Osteocyte (in vitro differentiated cells): ENCODE measurements around the gene TMEM63A. TPM values are rescaled to one million over a fixed set of nuclear protein-coding genes. Genes with fewer than 3 reads are reported as not detected.

Experiments
- DNase-seq: peaks from one replicate; pipeline ENCODE4 v3.0.0; 2021; ENCODE audit warnings: mixed read lengths; ENCODE audit not compliant: unreplicated experiment; ENCODE audit errors: extremely low spot score
- H3K27ac Mint-ChIP-seq: one replicate; pipeline ENCODE4 v1.8.0; 2021; ENCODE audit warnings: mild to moderate bottlenecking, mixed read lengths; ENCODE audit not compliant: unreplicated experiment
- H3K27me3 Mint-ChIP-seq: one replicate; pipeline ENCODE4 v1.8.0; 2021; ENCODE audit warnings: mixed read lengths; ENCODE audit not compliant: unreplicated experiment
- H3K36me3 Mint-ChIP-seq: one replicate; pipeline ENCODE4 v1.8.0; 2021; ENCODE audit warnings: mixed read lengths; ENCODE audit not compliant: unreplicated experiment
- H3K4me1 Mint-ChIP-seq: one replicate; pipeline ENCODE4 v1.8.0; 2021; ENCODE audit warnings: mixed read lengths; ENCODE audit not compliant: unreplicated experiment
- H3K4me3 Mint-ChIP-seq: one replicate; pipeline ENCODE4 v1.8.0; 2021; ENCODE audit warnings: mild to moderate bottlenecking, moderate library complexity, mixed read lengths; ENCODE audit not compliant: unreplicated experiment
- H3K9me3 Mint-ChIP-seq: one replicate; pipeline ENCODE4 v1.8.0; 2021; ENCODE audit warnings: mixed read lengths; ENCODE audit not compliant: unreplicated experiment
- total RNA-seq: library from RNA; stranded (reverse); gene quantifications from 2 replicates; pipeline ENCODE4 v1.2.1, GENCODE V29; 2021
- TF ChIP-seq, protein P1 (sequence below): fragments of 200-600 bp; sonication (generic); IDR thresholded peaks from 2 replicates; pipeline ENCODE4 v1.5.0; 2021; ENCODE audit warnings: antibody characterized with exemption, mild to moderate bottlenecking, moderate library complexity

Gene TMEM63A
- total RNA-seq, 1 donor from 2014 or later = 54.8 TPM

DNA sequence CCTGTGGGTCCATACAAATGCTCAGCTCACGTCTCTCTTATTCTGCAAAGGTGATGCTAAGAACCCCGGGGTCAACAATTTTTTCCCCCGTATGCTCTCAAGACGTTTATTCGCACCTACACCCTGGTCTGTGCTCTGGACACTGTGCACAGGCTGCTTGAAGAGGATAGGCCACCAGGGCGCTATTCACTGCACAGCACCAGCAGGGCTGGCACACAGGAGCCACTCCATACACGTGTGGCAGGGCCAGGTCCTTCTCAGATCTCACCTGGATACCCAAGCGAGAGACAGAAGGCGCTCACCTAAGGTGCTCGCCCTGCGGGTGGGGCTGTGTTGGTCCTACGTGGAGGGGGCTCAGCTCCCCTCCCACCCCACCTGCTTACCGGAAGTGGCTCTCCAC, 16.7 kb downstream of the TMEM63A start:
- no peaks in the 10 kb centered on the region for H3K9me3 Mint-ChIP-seq
- no peaks in the 10 kb centered on the region for H3K27me3 Mint-ChIP-seq
- H3K4me1 Mint-ChIP-seq = peaks cover 15% of the 10 kb centered on the region
- no peak overlapping the region for H3K27ac Mint-ChIP-seq
- H3K36me3 Mint-ChIP-seq = peaks cover 28% of the 10 kb centered on the region
- TF ChIP-seq, protein P1, sequence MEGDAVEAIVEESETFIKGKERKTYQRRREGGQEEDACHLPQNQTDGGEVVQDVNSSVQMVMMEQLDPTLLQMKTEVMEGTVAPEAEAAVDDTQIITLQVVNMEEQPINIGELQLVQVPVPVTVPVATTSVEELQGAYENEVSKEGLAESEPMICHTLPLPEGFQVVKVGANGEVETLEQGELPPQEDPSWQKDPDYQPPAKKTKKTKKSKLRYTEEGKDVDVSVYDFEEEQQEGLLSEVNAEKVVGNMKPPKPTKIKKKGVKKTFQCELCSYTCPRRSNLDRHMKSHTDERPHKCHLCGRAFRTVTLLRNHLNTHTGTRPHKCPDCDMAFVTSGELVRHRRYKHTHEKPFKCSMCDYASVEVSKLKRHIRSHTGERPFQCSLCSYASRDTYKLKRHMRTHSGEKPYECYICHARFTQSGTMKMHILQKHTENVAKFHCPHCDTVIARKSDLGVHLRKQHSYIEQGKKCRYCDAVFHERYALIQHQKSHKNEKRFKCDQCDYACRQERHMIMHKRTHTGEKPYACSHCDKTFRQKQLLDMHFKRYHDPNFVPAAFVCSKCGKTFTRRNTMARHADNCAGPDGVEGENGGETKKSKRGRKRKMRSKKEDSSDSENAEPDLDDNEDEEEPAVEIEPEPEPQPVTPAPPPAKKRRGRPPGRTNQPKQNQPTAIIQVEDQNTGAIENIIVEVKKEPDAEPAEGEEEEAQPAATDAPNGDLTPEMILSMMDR = no peak
- DNase-seq = no peak
- no peak overlapping the region for H3K4me3 Mint-ChIP-seq

DNA sequence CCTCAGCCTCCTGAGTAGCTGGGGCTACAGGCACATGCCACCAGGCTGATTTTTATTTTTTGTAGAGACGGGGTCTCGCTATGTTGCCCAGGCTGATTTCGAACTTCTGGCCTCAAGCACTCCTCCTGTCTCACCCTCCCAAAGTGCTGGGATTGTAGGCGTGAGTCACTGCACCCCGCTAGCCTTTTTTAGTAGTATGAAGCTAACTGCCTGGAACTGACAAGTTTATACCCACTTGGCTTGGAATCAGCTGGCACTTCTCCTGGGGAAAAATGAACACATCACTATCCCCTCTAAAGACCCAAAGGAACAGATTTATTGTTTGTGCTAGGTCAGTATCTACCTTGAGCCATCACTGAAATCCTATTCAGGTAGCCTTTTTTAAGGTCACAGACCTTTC, 19.0 kb downstream of the TMEM63A start:
- H3K27ac Mint-ChIP-seq = no peak overlapping the region
- peaks cover 27% of the 10 kb centered on the region for H3K36me3 Mint-ChIP-seq
- H3K9me3 Mint-ChIP-seq = no peaks in the 10 kb centered on the region
- no peaks in the 10 kb centered on the region for H3K27me3 Mint-ChIP-seq
- H3K4me1 Mint-ChIP-seq = peaks cover 15% of the 10 kb centered on the region
- H3K4me3 Mint-ChIP-seq = no peak overlapping the region
- TF ChIP-seq, protein P1 = no peak
- no peak for DNase-seq

DNA sequence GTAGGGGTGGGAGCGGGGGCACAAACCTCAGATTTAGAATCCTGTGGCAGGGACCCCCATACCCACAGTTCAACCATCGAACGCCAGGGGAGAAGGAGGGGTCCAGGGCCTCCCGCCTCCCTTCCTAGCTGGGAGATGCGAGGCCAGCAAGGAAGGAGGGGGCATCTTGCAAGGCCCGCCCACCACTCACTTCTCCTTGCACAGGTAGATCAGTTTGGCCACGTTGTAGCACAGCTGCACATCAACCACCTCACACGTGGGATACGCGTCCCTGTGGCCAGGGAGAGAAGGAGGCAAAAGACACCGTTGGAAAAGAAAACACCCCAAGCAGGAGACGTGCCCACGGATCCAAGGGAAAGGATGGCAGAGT, 19.6 kb downstream of the TMEM63A start:
- Mint-ChIP-seq H3K27ac (no peak overlapping the region), H3K4me3 (no peak overlapping the region), H3K9me3 (no peaks in the 10 kb centered on the region), H3K27me3 (no peaks in the 10 kb centered on the region), H3K36me3 (peaks cover 27% of the 10 kb centered on the region), H3K4me1 (peaks cover 15% of the 10 kb centered on the region)
- no peak for DNase-seq
- TF ChIP-seq, protein P1 = no peak

DNA sequence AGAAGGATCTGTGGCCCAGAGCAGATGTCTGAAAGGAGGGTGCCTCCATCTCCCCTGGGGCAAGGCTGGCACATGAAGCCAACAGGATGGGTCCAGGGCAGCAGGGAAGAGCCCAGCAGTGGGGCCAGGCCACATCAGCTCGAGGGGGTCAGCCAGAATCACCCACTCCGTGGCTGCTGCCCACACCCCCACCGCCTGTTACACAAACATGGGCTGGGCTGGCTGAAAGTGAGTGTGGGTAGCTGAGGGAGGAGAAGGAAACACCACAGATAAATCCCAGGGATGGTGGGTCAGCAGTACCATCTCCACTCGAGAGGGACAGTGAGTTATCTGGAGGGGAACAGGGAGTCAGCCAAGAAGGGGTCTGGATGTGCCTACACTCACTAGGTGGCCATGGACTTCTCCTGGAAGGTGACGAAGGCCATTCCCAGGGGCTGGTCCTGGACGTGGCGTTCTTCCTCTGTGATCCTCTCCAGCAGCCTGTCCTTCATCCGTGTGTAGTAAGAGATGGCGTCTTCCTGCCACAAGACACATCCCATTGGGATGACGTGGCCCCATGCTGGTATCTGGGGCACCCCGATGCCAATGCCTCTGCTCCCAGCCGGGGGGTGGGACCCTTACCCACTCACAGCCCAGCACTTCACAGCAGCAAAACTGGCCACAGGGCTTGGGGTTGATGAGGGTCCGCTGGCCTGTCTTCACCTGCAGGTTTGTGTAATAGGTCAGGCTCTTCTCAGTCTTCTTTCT, 20.2 kb downstream of the TMEM63A start:
- Mint-ChIP-seq H3K4me1 (peaks cover 15% of the 10 kb centered on the region), H3K9me3 (no peaks in the 10 kb centered on the region), H3K27me3 (no peaks in the 10 kb centered on the region), H3K27ac (no peak overlapping the region), H3K36me3 (peaks cover 27% of the 10 kb centered on the region), H3K4me3 (no peak overlapping the region)
- DNase-seq = no peak
- TF ChIP-seq, protein P1 = no peak

DNA sequence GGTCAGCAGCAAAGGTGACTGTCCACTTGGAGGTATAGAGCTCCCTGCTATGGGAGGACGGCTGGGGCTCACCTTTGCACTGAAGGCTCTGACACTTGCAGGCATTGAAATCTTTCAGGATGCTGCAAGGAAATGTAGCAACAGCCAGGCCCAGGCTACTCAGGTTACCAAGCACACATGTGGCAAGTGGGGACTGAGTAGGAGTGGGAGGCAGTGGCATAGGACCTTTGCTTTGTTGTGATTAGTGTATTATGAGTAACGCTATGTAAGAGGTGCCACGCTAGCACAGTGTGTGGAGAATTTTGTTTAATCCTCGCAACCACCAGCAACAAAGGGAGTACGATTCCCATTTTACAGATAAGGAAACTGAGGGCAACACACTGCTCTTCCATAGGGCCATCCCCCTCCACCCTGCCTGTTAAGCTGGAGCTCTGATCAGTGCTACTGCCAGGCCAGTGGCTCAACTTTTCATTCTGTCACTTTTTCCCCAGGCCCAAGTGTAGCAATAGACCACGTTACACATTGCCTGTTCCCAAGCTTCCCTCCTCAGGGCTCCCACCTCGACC, 21.2 kb downstream of the TMEM63A start:
- DNase-seq = no peak
- Mint-ChIP-seq H3K27ac (no peak overlapping the region), H3K27me3 (no peaks in the 10 kb centered on the region), H3K4me3 (no peak overlapping the region), H3K36me3 (peaks cover 27% of the 10 kb centered on the region), H3K4me1 (peaks cover 10% of the 10 kb centered on the region), H3K9me3 (no peaks in the 10 kb centered on the region)
- TF ChIP-seq, protein P1 = no peak
